Tibial nerve (tissue), 3 donors: ENCODE measurements around the gene NPDC1.

Source experiments
- CTCF ChIP-seq, 5 experiments: fragments of 200-600 bp in 3 of 5; fragments of 450-650 bp in 2 of 5; sonication (generic) in 3 of 5; IDR thresholded peaks; one replicate each; pipeline ENCODE4 v1.5.1; 2016 to 2019; ENCODE audit warnings: antibody characterized with exemption in 5 of 5, mild to moderate bottlenecking in 3 of 5, moderate library complexity in 2 of 5
- POLR2A ChIP-seq, 2 donors: fragments of 450-650 bp; IDR thresholded peaks; one replicate each; pipeline ENCODE4 v1.6.1; 2017; ENCODE audit warnings: antibody characterized with exemption in 2 of 2, mild to moderate bottlenecking in 2 of 2, moderate library complexity in 2 of 2

GRCh38 chr9:137030538-137031527 is 15.1 kb downstream of the NPDC1 start:
- no peak for TF ChIP-seq CTCF (IDR thresholded peaks at IDR 0.05)
- TF ChIP-seq POLR2A (IDR thresholded peaks at IDR 0.05), result no peak
